Measurements from ENCODE around the gene METTL13.

METTL13 gene

GRCh38 chr1:171819946-171820345 is 38.5 kb downstream of the METTL13 start:
- H3K4me3 ChIP-seq (ENCODE audit: extremely low read depth, insufficient read depth, low read length, poor library complexity, severe bottlenecking): no peak overlapping the region
- no peaks in the 10 kb centered on the region for H3K9me3 ChIP-seq (ENCODE audit: control insufficient read depth, low read length)
- 0% methylated on average over 1 of the region's 2 CpGs; no CpG with 5 or more reads in 1 of the 2 experiments for WGBS, 2 experiments (ENCODE audit: insufficient coverage in 2 of 2)
- no peak overlapping the region for H3K27ac ChIP-seq (ENCODE audit: low read depth, low read length, severe bottlenecking)
- H3K36me3 ChIP-seq (ENCODE audit: control insufficient read depth, insufficient read depth, low read length): no peaks in the 10 kb centered on the region
- peaks cover 15% of the 10 kb centered on the region for H3K4me1 ChIP-seq (ENCODE audit: control insufficient read depth, insufficient read depth, low read length, poor library complexity, severe bottlenecking)

GRCh38 chr1:171826973-171827372 is 45.5 kb downstream of the METTL13 start:
- Histone ChIP-seq H3K4me1 (ENCODE audit: control insufficient read depth, insufficient read depth, low read length, poor library complexity, severe bottlenecking) (no peaks in the 10 kb centered on the region), H3K4me3 (ENCODE audit: extremely low read depth, insufficient read depth, low read length, poor library complexity, severe bottlenecking) (no peak overlapping the region), H3K36me3 (ENCODE audit: control insufficient read depth, insufficient read depth, low read length) (no peaks in the 10 kb centered on the region), H3K27ac (ENCODE audit: low read depth, low read length, severe bottlenecking) (no peak overlapping the region), H3K9me3 (ENCODE audit: control insufficient read depth, low read length) (peaks cover 6% of the 10 kb centered on the region)
- WGBS, 2 experiments (ENCODE audit: insufficient coverage in 2 of 2): 0% methylated on average over 1 of the region's 1 CpG; no CpG with 5 or more reads in 1 of the 2 experiments

GRCh38 chr1:171828794-171829193 is 47.3 kb downstream of the METTL13 start:
- H3K27ac ChIP-seq (ENCODE audit: low read depth, low read length, severe bottlenecking): no peak overlapping the region
- H3K4me3 ChIP-seq (ENCODE audit: extremely low read depth, insufficient read depth, low read length, poor library complexity, severe bottlenecking): no peak overlapping the region
- 91 to 94% methylated on average over 3 to 9 of the region's 11 CpGs for WGBS, 2 experiments (ENCODE audit: insufficient coverage in 2 of 2)
- peaks cover 6% of the 10 kb centered on the region for H3K9me3 ChIP-seq (ENCODE audit: control insufficient read depth, low read length)
- H3K4me1 ChIP-seq (ENCODE audit: control insufficient read depth, insufficient read depth, low read length, poor library complexity, severe bottlenecking): no peaks in the 10 kb centered on the region
- no peaks in the 10 kb centered on the region for H3K36me3 ChIP-seq (ENCODE audit: control insufficient read depth, insufficient read depth, low read length)

GRCh38 chr1:171833091-171833825 is 51.8 kb downstream of the METTL13 start:
- Histone ChIP-seq H3K9me3 (ENCODE audit: control insufficient read depth, low read length) (no peaks in the 10 kb centered on the region), H3K4me3 (ENCODE audit: extremely low read depth, insufficient read depth, low read length, poor library complexity, severe bottlenecking) (no peak overlapping the region), H3K4me1 (ENCODE audit: control insufficient read depth, insufficient read depth, low read length, poor library complexity, severe bottlenecking) (no peaks in the 10 kb centered on the region), H3K36me3 (ENCODE audit: control insufficient read depth, insufficient read depth, low read length) (no peaks in the 10 kb centered on the region), H3K27ac (ENCODE audit: low read depth, low read length, severe bottlenecking) (no peak overlapping the region)
- WGBS, 2 experiments (ENCODE audit: insufficient coverage in 2 of 2): 0 to 80% methylated on average over 1 of the region's 4 CpGs

- no peak overlapping the region for H3K4me3 ChIP-seq (ENCODE audit: extremely low read depth, insufficient read depth, low read length, poor library complexity, severe bottlenecking)
- no peaks in the 10 kb centered on the region for H3K4me1 ChIP-seq (ENCODE audit: control insufficient read depth, insufficient read depth, low read length, poor library complexity, severe bottlenecking)
- H3K9me3 ChIP-seq (ENCODE audit: control insufficient read depth, low read length): no peaks in the 10 kb centered on the region
- 92 to 100% methylated on average over 2 of the region's 2 CpGs for WGBS, 2 experiments (ENCODE audit: insufficient coverage in 2 of 2)
- H3K36me3 ChIP-seq (ENCODE audit: control insufficient read depth, insufficient read depth, low read length): no peaks in the 10 kb centered on the region
- no peak overlapping the region for H3K27ac ChIP-seq (ENCODE audit: low read depth, low read length, severe bottlenecking)
These were observed 53.4 kb downstream of the METTL13 start for GRCh38 chr1:171834821-171835220.

- no peaks in the 10 kb centered on the region for H3K4me1 ChIP-seq (ENCODE audit: control insufficient read depth, insufficient read depth, low read length, poor library complexity, severe bottlenecking)
- no peaks in the 10 kb centered on the region for H3K36me3 ChIP-seq (ENCODE audit: control insufficient read depth, insufficient read depth, low read length)
- H3K9me3 ChIP-seq (ENCODE audit: control insufficient read depth, low read length): no peaks in the 10 kb centered on the region
- no peak overlapping the region for H3K4me3 ChIP-seq (ENCODE audit: extremely low read depth, insufficient read depth, low read length, poor library complexity, severe bottlenecking)
- no peak overlapping the region for H3K27ac ChIP-seq (ENCODE audit: low read depth, low read length, severe bottlenecking)
These were observed 54.4 kb downstream of the METTL13 start for GRCh38 chr1:171835891-171836290.

GRCh38 chr1:171841050-171841910 is 59.8 kb downstream of the METTL13 start, which contains the start of gene DNM3:
Gene DNM3 (plus strand): TSS chr1:171841498. CDS start chr1:171841657, 159 bp downstream.
- WGBS, 2 experiments (ENCODE audit: insufficient coverage in 2 of 2): 0 to 1% methylated on average over 26 to 63 of the region's 85 CpGs
- H3K36me3 ChIP-seq (ENCODE audit: control insufficient read depth, insufficient read depth, low read length): no peaks in the 10 kb centered on the region
- peak within 1 kb of the TSS; percentile 60 for H3K27ac ChIP-seq (ENCODE audit: low read depth, low read length, severe bottlenecking)
- no peaks in the 10 kb centered on the region for H3K9me3 ChIP-seq (ENCODE audit: control insufficient read depth, low read length)
- no peaks in the 10 kb centered on the region for H3K4me1 ChIP-seq (ENCODE audit: control insufficient read depth, insufficient read depth, low read length, poor library complexity, severe bottlenecking)
- H3K4me3 ChIP-seq (ENCODE audit: extremely low read depth, insufficient read depth, low read length, poor library complexity, severe bottlenecking): peak within 1 kb of the TSS; percentile 62

GRCh38 chr1:171841931-171842761 is 60.7 kb downstream of the METTL13 start:
- Histone ChIP-seq H3K4me1 (ENCODE audit: control insufficient read depth, insufficient read depth, low read length, poor library complexity, severe bottlenecking) (no peaks in the 10 kb centered on the region), H3K4me3 (ENCODE audit: extremely low read depth, insufficient read depth, low read length, poor library complexity, severe bottlenecking) (peak overlapping the region; percentile 62), H3K36me3 (ENCODE audit: control insufficient read depth, insufficient read depth, low read length) (no peaks in the 10 kb centered on the region), H3K27ac (ENCODE audit: low read depth, low read length, severe bottlenecking) (no peak overlapping the region), H3K9me3 (ENCODE audit: control insufficient read depth, low read length) (no peaks in the 10 kb centered on the region)
- WGBS, 2 experiments (ENCODE audit: insufficient coverage in 2 of 2): 1 to 6% methylated on average over 9 to 21 of the region's 40 CpGs

GRCh38 chr1:171844381-171844780 is 62.9 kb downstream of the METTL13 start:
- Histone ChIP-seq H3K27ac (ENCODE audit: low read depth, low read length, severe bottlenecking) (no peak overlapping the region), H3K4me3 (ENCODE audit: extremely low read depth, insufficient read depth, low read length, poor library complexity, severe bottlenecking) (no peak overlapping the region), H3K9me3 (ENCODE audit: control insufficient read depth, low read length) (no peaks in the 10 kb centered on the region), H3K36me3 (ENCODE audit: control insufficient read depth, insufficient read depth, low read length) (no peaks in the 10 kb centered on the region), H3K4me1 (ENCODE audit: control insufficient read depth, insufficient read depth, low read length, poor library complexity, severe bottlenecking) (no peaks in the 10 kb centered on the region)
- WGBS, 2 experiments (ENCODE audit: insufficient coverage in 2 of 2): 85 to 100% methylated on average over 2 of the region's 2 CpGs

GRCh38 chr1:171845998-171846397 is 64.5 kb downstream of the METTL13 start:
- no peaks in the 10 kb centered on the region for H3K4me1 ChIP-seq (ENCODE audit: control insufficient read depth, insufficient read depth, low read length, poor library complexity, severe bottlenecking)
- no peak overlapping the region for H3K27ac ChIP-seq (ENCODE audit: low read depth, low read length, severe bottlenecking)
- no peak overlapping the region for H3K4me3 ChIP-seq (ENCODE audit: extremely low read depth, insufficient read depth, low read length, poor library complexity, severe bottlenecking)
- no peaks in the 10 kb centered on the region for H3K36me3 ChIP-seq (ENCODE audit: control insufficient read depth, insufficient read depth, low read length)
- H3K9me3 ChIP-seq (ENCODE audit: control insufficient read depth, low read length): no peaks in the 10 kb centered on the region

Data from mesodermal cell (in vitro differentiated cells).